ENCODE data around the gene CDHR3. TPM values are rescaled to one million over a fixed set of nuclear protein-coding genes. Genes with fewer than 3 reads are reported as not detected.

The CDHR3 gene
- total RNA-seq, 1 experiment from 2014 or later: 6.5 TPM

DNA sequence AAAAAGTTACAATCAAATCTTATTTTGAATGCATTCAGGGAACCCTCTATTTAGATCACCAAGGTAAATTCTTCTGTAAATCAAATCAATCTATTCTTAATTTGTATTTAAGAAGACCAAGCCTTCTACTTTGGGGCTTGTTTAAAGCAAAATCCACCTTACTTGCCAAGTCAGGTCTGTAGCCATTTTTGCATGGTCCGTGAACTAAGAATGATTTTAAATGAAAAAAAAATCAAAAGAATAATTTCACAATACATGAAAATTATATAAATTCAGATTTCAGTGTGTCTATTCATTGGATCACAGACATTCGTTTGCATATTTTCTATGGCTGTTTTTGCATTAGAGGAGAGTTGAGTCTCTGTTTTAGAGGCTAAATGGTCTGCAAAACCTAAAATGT is 89.6 kb downstream of the CDHR3 start:
- ChIA-PET CTCF (no interaction called here), POLR2A (no interaction called here)
- H3K36me3 ChIP-seq (ENCODE audit: control insufficient read depth, insufficient read depth, low read length): no peaks in the 10 kb centered on the region
- TF ChIP-seq POLR2AphosphoS5 (IDR thresholded peaks at IDR 0.05; ENCODE audit: low read depth, low read length): no peak
- TF ChIP-seq, protein P1, sequence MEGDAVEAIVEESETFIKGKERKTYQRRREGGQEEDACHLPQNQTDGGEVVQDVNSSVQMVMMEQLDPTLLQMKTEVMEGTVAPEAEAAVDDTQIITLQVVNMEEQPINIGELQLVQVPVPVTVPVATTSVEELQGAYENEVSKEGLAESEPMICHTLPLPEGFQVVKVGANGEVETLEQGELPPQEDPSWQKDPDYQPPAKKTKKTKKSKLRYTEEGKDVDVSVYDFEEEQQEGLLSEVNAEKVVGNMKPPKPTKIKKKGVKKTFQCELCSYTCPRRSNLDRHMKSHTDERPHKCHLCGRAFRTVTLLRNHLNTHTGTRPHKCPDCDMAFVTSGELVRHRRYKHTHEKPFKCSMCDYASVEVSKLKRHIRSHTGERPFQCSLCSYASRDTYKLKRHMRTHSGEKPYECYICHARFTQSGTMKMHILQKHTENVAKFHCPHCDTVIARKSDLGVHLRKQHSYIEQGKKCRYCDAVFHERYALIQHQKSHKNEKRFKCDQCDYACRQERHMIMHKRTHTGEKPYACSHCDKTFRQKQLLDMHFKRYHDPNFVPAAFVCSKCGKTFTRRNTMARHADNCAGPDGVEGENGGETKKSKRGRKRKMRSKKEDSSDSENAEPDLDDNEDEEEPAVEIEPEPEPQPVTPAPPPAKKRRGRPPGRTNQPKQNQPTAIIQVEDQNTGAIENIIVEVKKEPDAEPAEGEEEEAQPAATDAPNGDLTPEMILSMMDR (IDR thresholded peaks at IDR 0.05): no peak
- no peak for TF ChIP-seq SIN3A (IDR thresholded peaks at IDR 0.05; ENCODE audit: borderline replicate concordance, insufficient read depth, low read depth, low read length)
- TF ChIP-seq, protein P2, sequence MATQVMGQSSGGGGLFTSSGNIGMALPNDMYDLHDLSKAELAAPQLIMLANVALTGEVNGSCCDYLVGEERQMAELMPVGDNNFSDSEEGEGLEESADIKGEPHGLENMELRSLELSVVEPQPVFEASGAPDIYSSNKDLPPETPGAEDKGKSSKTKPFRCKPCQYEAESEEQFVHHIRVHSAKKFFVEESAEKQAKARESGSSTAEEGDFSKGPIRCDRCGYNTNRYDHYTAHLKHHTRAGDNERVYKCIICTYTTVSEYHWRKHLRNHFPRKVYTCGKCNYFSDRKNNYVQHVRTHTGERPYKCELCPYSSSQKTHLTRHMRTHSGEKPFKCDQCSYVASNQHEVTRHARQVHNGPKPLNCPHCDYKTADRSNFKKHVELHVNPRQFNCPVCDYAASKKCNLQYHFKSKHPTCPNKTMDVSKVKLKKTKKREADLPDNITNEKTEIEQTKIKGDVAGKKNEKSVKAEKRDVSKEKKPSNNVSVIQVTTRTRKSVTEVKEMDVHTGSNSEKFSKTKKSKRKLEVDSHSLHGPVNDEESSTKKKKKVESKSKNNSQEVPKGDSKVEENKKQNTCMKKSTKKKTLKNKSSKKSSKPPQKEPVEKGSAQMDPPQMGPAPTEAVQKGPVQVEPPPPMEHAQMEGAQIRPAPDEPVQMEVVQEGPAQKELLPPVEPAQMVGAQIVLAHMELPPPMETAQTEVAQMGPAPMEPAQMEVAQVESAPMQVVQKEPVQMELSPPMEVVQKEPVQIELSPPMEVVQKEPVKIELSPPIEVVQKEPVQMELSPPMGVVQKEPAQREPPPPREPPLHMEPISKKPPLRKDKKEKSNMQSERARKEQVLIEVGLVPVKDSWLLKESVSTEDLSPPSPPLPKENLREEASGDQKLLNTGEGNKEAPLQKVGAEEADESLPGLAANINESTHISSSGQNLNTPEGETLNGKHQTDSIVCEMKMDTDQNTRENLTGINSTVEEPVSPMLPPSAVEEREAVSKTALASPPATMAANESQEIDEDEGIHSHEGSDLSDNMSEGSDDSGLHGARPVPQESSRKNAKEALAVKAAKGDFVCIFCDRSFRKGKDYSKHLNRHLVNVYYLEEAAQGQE (IDR thresholded peaks at IDR 0.05; ENCODE audit: insufficient read depth in 1 of 2, low read depth in 2 of 2, low read length in 1 of 2): no peak
- no peak for TF ChIP-seq TCF7L2 (IDR thresholded peaks at IDR 0.05; ENCODE audit: low read depth, low read length)
- H3K4me1 ChIP-seq (ENCODE audit: control insufficient read depth, insufficient read depth, low read length): peaks cover 6% of the 10 kb centered on the region
- no TSS peak for BruUV-seq (replicated peaks)
- no peak overlapping the region for H3K4me3 ChIP-seq (ENCODE audit: low read depth in 2 of 2, low read length in 2 of 2)
- peaks cover 2% of the 10 kb centered on the region; the same call in 1 of the 2 replicates for H3K27me3 ChIP-seq (ENCODE audit: control insufficient read depth, insufficient read depth, low read length)
- no peaks in the 10 kb centered on the region for H3K9me3 ChIP-seq (ENCODE audit: control insufficient read depth, insufficient read depth, low read depth, low read length)
- no peak overlapping the region for H3K27ac ChIP-seq (ENCODE audit: low read length)
- intact Hi-C loops (cut with micrococcal nuclease; ENCODE audit: unreplicated experiment) (no loop called here), in situ Hi-C loops (cut with HindIII; ENCODE audit: low pct_unique_long_range_greater_than_20kb, low sequenced_read_pairs) (loop anchor here (25.0 kb wide), 1 partner anchor 110 kb away; no protein-coding TSS in a partner anchor)
- DNase-seq (ENCODE audit: low read depth, low spot score) (no peak), ATAC-seq (no peak)

DNA sequence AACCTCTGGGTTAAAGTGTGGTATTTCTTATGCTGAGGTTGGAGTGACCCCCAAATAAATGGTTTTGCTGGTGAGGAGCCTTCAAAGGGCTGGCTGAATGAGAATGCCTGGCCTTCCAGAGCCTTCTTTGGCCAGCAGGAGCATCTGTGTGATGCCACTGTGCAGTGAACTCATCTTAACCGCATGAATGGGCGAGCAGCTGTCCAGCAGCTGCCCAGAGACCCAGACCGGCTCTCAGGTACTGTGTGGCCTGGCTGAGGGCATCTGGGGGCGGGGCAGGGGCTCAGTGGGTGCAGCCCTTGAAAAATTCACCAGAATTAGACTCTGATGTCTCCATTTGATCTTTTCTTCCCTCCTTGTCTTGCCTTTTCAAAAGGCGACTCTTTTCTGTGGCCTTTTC is 90.0 kb downstream of the CDHR3 start:
- Histone ChIP-seq H3K4me3 (ENCODE audit: low read depth in 2 of 2, low read length in 2 of 2) (no peak overlapping the region), H3K4me1 (ENCODE audit: control insufficient read depth, insufficient read depth, low read length) (peaks cover 7% of the 10 kb centered on the region), H3K36me3 (ENCODE audit: control insufficient read depth, insufficient read depth, low read length) (no peaks in the 10 kb centered on the region), H3K27me3 (ENCODE audit: control insufficient read depth, insufficient read depth, low read length) (peaks cover 2% of the 10 kb centered on the region; the same call in 1 of the 2 replicates), H3K9me3 (ENCODE audit: control insufficient read depth, insufficient read depth, low read depth, low read length) (no peaks in the 10 kb centered on the region), H3K27ac (ENCODE audit: low read length) (no peak overlapping the region)
- in situ Hi-C loops (cut with HindIII; ENCODE audit: low pct_unique_long_range_greater_than_20kb, low sequenced_read_pairs): loop anchor here (25.0 kb wide), 1 partner anchor 109 kb away; no protein-coding TSS in a partner anchor
- ChIA-PET POLR2A (no interaction called here), CTCF (no interaction called here)
- intact Hi-C loops (cut with micrococcal nuclease; ENCODE audit: unreplicated experiment): no loop called here
- ATAC-seq: no peak
- no peak for TF ChIP-seq POLR2AphosphoS5 (IDR thresholded peaks at IDR 0.05; ENCODE audit: low read depth, low read length)
- TF ChIP-seq, protein P2 (IDR thresholded peaks at IDR 0.05; ENCODE audit: insufficient read depth in 1 of 2, low read depth in 2 of 2, low read length in 1 of 2): peak in 1 of 2 experiments; percentile 41; a peak in 1 of 4 replicates
- no TSS peak for BruUV-seq (replicated peaks)
- no peak for DNase-seq (ENCODE audit: low read depth, low spot score)

All from Panc1 (cell line).